Lower leg skin (tissue), 3 donors: Measurements from ENCODE around the gene UBE2D1.

Experiments
- CTCF ChIP-seq, 3 donors: fragments of 450-650 bp; IDR thresholded peaks; one replicate each; pipeline ENCODE4 v1.5.1; 2016; ENCODE audit warnings: antibody characterized with exemption in 3 of 3, mild to moderate bottlenecking in 3 of 3, moderate library complexity in 2 of 3
- POLR2A ChIP-seq, 2 donors: fragments of 450-650 bp; IDR thresholded peaks; one replicate each; pipeline ENCODE4 v1.6.1; 2016 to 2017; ENCODE audit warnings: antibody characterized with exemption in 2 of 2, mild to moderate bottlenecking in 1 of 2, moderate library complexity in 1 of 2

- TF ChIP-seq CTCF (IDR thresholded peaks at IDR 0.05), result no peak
- TF ChIP-seq POLR2A (IDR thresholded peaks at IDR 0.05), result no peak
These were observed 38.6 kb downstream of the UBE2D1 start for GRCh38 chr10:58373442-58373827.
